ENCODE measurements around the gene CMSS1.

Gene CMSS1

DNA sequence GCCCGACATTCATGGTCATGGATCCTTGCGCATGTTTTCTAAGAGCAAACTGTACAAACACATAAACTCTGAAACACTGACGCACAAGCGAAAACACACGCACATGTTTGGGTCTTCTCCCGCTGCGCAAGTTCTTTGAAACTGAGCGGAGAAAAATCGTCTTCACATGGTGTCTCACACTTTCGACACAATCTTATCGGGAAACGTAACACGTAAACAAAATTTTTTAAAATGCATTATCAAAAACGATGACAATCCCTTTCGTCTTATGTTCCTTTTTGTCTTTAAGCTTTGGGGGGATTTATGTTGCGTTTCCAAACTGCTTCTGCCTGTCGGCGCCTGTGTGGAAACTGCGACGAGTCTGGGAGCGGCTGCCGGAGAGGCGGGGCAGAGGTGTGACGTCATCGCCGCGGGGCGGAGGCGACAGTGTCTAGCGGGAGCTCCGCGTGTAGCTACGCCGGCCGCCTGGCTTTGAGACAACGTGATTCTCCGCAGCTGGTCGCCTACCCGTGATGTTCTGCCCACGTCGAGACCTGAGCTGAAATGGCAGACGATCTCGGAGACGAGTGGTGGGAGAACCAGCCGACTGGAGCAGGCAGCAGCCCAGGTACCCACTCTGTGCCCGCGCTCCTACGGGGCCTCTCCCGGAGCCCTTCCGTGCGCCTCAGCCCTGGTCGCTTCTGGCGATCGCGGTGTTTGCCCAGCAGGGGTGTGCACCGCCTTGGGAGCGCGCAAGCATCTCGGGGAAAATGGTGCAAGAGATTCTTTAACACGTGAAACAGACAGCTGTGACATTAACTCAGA is at the start of gene CMSS1:
TSS of gene CMSS1 (plus strand) at position 426 of the 804 bp plus-strand sequence.
- peak; percentile 95 for DNase-seq (ENCODE audit: low read depth, low spot score)

DNA sequence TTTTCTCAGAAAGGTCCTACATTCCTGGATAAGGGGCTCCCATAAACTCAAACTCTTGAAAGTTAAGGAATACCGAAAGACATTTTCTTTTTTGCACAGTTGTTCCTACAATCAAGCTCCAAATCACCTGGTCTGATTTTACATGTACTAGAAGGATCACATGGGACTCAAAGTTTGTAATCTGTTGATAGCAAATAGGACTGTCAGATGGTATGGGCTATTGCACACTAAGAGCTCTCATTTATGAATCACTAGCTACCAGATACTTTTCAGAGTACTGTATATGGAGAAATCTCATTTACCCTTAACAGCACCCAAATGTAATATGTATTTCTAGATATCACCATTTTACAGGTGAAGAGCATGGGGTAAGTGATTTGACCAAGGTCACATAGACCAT is 49.5 kb upstream of the CMSS1 start:
- DNase-seq (ENCODE audit: low read depth, low spot score): no peak

DNA sequence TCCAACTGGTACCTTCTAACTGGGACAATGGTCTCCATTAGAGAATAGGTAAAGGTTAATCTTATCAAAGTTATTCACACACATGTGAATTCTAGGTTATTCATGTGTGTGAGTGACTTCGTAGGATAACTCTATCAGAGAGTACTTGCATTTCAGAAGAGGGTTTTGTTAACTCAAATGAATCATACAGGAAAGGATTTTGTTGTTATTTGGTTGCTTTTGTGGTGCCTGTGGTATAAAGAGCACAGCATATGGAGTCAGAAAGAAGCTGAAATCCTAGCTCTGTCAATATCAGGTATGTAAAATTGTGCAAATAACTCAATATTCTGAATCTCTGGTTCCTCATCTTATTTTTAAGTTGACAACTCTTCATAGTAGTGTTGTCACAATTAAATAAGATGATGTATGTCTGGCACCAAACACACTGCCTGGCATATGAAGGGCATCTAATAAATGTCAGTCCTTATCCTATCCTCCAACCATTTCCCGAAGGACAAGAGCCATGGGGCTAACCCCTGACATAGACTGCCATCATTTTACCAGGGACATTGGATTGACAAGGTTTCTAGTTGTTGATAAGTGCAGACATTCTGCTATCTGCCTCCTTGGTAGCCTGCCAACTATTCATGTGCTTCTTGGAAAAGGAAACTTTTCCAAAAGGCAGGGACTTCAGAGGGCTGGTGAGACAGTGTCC is 48.7 kb upstream of the CMSS1 start:
- DNase-seq (ENCODE audit: low read depth, low spot score): no peak

DNA sequence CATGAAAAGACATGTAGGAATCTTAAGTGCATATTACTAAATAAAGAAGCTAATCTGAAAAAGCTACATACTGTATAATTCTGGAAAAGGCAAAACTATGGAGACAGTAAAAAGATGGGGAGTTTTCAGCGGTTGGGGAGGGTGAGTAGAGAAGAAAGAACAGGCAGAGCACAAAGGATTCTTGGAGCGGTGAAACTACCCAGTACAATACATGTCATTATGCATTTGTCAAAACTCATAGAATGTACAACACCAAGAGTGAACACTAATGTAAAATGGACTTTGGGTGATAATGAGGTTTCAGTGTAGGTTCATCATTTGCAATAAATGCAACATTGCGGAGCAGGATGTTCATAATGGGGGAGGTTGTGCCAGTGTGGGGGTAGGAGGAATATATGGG is 45.5 kb upstream of the CMSS1 start:
- no peak for DNase-seq (ENCODE audit: low read depth, low spot score)

DNA sequence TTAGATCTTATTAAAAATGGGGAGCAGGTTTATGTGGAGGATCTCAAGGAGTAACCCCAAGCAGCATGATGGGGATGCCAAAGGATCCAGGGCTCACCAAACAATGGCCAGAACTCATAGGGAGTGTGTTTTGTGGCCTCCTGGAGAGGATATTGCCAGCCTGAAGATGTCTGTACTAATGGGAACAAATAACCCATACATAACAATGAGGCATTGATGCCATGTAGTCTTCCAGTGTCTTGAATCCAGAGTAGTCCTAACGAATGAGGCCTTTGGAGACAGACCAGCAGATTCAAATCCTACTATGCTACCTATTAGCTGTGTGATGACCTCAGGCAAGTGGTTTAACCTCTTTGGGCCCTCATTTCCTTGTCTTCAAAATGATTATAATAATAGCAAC is 45.0 kb upstream of the CMSS1 start:
- DNase-seq (ENCODE audit: low read depth, low spot score): no peak

DNA sequence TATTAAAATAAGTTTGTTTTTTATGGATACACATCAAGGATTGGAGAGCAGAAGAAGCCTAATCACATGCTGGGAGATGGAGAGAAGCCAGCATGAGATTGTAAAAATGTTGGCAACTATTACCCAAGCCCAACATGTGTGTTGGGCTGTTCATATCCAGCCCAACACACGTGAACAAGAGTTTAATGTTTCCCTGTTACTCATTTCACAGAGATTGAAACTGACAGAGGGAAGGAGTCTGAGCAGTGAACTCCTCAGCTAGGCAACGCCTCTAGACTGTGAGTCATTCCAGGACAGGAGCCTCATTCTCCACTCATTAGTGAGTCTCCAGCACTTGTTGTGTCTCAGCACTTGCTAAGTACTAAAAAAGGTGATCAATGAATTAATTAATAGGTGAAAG is 43.2 kb upstream of the CMSS1 start:
- DNase-seq (ENCODE audit: low read depth, low spot score): no peak

DNA sequence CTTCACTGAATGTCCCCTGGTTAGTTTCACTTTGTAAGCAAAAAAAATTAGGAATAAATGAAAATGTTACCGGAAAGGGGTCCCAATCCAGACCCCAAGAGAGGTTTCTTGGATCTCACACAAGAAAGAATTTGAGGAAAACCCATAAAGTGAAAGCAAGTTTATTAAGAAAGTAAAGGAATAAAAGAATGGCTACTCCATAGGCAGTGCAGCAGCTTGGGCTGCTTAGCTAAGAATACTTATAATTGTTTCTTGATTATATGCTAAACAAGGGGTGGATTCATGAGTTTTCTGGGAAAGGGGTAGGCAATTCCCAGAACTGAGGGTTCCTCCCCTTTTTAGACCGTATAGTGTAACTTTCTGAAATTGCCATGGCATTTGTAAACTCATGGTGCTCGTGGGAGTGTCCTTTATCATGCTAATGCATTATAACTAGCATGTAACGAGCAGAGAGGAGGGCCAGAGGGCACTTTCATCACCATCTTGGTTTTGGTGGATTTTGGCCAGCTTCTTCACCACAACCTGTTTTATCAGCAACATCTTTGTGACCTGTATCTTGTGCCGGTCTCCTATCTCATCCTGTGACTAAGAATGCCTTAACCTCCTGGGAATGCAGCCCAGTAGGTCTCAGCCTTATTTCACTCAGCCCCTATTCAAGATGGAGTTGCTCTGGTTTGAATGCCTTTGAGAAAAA is 41.0 kb upstream of the CMSS1 start:
- peak; percentile 14 for DNase-seq (ENCODE audit: low read depth, low spot score)

DNA sequence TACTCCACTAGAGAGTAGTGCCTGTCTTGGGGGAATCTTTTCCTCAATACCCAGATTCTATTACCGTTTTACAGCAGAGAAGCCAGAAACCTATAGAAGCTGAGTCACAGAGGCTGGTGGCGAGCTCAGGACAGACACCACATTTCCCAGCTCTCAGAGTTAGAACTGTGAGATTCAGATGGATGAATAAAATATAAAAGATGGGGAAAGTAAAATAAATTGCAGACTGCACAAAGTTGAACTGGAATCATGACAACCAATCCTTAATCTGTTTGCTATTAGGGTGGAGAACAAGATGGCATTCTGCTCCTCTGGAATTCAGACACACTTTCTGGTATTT is 40.5 kb upstream of the CMSS1 start:
- DNase-seq (ENCODE audit: low read depth, low spot score): no peak

DNA sequence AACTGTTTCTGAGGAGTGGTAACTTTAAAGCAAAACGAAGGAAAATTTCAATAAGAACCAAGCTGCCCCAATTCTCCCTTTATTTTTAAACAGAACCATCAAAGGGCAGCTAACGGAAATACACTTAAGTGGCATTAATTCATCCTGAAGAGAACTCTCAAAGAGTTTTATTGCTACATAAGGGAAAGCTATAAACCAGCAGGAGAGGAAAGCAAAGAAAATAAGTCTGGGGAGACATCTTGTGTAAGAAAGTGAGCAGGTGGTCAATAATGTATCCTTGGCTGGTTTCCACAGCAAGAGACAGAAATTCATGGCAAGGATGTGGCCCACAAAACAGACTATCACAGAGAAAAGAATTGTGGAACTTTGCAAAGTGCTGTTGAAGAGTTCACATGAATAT is 40.0 kb upstream of the CMSS1 start:
- no peak for DNase-seq (ENCODE audit: low read depth, low spot score)

DNA sequence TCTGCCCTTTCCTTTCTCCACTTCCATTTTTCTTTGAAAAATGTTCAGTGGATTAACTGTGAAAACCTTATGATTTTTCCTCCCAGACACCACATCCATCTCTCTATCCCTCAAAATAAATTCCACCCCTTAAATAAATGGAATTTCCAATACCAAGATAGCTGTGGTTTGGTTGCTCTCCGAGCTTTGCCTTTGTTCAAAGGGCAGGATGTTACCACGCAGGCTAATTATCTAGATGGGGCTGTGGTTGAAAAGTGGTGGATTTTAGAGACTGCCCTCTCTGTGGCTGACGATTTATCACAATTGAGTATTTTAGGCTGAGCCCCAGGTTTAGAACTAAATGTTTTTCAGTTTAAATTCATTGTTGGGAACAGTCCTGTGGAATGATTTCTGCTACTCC is 36.9 kb upstream of the CMSS1 start:
- DNase-seq (ENCODE audit: low read depth, low spot score): no peak

DNA sequence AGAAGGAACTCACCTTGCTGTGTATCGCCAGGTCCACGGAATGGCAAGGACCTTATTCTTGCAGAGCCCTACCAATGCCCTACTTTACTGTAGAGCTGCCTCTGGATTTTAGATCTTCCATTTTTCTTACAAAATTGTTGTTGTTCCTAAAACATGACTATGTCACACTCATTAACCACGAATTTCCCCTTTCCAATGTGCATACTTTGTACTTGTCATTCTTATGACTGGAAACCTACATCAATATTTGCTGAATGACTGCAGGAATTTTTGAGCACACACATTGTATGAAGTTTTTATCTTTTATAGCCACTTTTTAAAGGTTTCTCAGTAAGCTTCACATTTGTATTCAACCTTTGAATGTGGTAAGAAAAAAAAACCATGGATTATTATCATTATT is 35.9 kb upstream of the CMSS1 start:
- DNase-seq (ENCODE audit: low read depth, low spot score): no peak

DNA sequence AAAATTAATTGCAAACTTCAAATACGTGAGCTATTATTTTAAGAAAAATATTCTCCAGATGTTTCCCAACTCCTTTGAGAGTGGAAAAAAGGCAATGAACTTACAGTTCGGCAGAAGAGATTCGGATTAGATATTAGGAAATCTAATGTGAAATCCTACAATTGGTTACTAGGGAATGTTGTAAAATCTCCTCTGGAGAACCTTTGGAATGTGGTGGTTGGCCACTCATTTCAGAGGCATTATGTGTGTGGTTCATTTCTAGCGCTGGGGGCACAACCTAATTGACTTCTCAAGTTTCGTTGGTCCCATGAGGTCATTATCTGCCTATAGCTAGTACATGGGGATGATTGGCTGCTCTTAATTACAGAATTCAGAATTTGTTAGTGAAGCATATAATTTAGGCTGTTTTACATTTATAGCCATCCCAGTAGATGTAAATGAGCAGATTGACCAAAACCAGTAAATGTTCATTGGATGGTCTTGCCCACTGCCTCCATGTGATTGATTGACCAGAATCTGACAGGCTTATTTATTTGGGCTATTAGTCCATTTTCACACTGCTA is 34.6 kb upstream of the CMSS1 start:
- DNase-seq (ENCODE audit: low read depth, low spot score): no peak

DNA sequence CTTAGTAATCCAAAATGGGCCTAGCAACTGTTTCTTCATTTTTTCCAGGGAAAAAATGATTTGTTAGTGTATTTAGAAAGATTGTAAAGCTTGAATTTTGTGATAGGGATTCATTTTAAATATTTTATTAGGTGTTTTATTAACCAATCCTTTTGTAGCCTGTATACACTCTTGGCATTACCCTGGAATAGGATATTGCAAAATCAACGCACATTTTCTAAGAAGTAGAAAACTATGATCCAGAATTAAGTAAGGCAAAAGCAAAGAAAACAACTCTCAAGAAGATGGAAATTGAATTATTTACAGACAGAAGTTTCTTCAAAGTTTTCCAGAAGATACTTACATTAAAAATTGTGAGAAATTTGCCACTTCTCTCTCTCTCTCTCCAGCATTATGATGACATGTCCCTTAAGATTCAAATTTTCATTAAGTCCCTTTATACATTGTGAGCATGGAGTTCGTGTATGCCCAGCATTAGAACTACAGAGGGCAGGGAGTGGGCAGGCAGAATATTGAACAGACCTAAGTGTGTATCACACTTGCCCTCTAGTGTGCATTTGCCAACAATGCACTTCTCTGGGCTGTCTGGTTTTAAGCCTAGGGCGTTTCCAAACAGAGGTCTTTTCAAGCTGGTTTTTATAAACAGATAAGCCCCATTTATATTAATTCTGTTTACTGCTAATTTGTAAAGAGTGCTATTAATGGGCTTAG is 28.5 kb upstream of the CMSS1 start:
- DNase-seq (ENCODE audit: low read depth, low spot score): peak; percentile 17

DNA sequence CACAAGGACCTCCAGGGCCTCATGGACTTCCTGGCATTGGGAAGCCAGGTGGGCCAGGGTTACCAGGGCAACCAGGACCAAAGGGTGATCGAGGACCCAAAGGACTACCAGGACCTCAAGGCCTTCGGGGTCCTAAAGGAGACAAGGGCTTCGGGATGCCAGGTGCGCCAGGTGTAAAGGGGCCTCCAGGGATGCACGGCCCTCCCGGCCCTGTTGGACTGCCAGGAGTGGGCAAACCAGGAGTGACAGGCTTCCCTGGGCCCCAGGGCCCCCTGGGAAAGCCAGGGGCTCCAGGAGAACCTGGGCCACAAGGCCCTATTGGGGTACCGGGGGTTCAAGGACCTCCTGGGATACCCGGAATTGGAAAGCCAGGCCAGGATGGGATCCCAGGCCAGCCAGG is 23.2 kb upstream of the CMSS1 start:
- DNase-seq (ENCODE audit: low read depth, low spot score): no peak

DNA sequence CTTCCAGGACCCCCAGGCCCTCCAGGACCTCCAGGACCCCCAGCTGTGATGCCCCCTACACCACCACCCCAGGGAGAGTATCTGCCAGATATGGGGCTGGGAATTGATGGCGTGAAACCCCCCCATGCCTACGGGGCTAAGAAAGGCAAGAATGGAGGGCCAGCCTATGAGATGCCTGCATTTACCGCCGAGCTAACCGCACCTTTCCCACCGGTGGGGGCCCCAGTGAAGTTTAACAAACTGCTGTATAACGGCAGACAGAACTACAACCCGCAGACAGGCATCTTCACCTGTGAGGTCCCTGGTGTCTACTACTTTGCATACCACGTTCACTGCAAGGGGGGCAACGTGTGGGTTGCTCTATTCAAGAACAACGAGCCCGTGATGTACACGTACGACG is 22.1 kb upstream of the CMSS1 start:
- DNase-seq (ENCODE audit: low read depth, low spot score): no peak

DNA sequence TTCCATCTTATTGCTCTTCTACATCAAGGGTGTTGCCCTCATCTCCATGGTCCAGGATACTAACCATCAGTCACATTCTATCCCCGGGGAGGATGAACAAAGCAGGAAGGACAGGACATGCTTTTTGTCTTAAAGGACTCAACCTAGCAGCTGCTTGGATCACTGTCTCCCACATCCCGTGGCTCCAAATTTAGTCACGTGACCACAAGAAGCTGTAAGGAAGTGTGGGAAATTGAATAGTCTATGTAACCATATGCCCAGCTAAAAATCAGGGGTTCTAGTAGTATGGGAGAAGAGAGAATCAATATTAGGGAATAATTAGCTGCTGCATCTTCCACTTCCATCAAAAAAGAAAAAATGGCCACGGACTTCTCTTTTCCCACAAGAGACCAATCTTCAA is 18.2 kb upstream of the CMSS1 start:
- no peak for DNase-seq (ENCODE audit: low read depth, low spot score)

DNA sequence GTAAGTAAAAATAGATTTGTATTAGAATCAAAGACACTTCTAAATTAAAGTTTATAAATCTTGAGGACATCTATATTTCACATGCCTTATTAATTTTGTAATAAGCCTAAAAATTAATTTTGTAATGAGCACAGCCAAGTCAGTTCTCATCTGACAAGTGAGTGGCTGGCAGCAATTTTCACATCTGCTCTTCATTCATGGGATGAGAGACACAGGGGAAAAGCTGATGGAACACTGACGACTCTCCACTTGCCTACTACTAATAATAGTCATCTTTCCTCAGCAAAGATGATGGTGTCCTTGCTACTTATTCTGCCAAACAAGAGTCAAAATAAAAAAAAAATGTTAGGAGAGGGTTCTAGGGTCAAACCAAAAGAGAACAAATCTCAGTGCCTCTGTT is 14.4 kb upstream of the CMSS1 start:
- no peak for DNase-seq (ENCODE audit: low read depth, low spot score)

DNA sequence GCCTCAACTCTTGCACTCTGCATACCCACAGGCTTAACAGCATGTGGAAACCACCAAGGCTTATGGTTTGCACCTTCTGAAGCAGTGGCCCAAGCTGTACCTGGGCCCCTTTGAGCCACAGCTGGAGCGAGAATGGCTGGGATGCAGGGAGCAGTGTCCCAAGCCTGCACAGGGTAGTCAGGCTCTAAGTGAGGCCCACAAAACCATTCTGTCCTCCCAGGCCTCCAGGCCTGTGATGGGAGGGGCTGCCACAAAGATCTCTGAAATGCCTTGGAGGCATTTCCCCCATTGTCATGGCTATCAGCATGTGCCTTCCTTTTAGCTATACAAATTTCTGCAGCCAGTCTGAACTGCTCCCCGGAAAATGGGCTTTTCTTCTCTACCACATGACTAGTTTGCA is 12.5 kb upstream of the CMSS1 start:
- DNase-seq (ENCODE audit: low read depth, low spot score): no peak

DNA sequence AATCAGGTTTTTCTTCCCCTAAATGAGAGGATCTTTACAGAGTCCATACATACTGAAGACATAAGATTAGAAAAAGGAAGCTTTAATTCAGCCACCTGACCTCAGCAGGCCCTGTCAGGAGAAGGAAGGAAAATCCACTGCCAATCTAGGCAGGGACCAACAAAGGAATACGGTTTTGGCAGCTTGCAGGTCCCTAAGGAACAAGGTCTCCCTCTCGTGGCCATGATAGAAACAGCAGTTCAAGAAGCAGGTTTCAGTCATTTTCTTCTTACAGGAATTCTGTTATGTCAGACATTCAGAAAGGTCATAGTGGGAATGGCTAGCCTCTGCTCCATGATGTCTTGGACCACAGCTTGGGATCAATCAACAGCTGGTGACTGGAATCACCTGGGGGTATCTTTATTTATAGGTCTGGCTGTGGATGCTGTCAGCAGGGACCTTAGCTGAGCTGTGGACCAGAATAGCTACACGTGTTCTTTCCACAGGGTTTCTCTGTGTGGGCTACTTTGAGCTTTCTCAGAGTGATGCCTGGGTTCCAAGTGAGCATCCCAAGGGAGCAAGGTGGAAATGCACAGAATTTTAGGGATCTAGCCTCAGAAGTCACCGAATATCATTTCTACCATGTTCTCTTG is 9.4 kb upstream of the CMSS1 start:
- peak; percentile 74 for DNase-seq (ENCODE audit: low read depth, low spot score)

DNA sequence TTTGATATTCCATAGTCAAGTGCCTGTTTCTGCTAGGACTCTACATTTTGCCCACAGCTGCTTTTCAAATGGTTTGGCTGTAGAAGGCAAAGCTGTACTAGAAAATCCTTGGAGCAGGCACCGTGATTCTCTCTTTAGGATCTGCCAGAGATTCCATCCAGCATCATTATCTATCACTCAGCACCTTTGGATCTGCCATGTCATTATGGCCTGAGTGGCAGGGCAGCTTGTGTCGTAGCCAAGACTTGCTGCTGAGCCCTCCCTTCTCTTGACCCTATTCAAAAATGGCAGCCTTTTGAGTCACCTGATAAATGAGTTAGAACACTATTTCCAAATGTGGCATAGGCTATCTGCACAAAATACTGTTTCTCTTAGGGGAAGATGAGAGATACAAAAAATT is 8.1 kb upstream of the CMSS1 start:
- no peak for DNase-seq (ENCODE audit: low read depth, low spot score)

DNA sequence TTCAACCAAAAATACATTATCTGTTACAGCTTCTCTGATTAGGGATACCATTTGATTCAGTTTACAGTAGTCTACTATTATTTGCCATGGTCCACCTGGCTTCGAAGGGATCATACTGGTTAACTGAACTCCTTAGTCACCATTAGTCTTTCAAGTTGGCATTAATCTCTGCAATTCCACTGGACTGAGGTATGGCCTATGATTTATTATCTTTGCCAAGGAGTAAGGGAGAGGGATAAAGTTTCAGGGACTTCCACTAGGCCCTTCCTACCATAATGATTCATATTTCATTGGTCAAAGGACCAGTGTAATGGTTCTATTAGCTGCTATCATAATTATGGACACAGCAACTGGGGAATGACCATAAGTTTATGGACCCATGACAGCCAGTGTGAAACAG is 7.3 kb upstream of the CMSS1 start:
- DNase-seq (ENCODE audit: low read depth, low spot score): no peak

DNA sequence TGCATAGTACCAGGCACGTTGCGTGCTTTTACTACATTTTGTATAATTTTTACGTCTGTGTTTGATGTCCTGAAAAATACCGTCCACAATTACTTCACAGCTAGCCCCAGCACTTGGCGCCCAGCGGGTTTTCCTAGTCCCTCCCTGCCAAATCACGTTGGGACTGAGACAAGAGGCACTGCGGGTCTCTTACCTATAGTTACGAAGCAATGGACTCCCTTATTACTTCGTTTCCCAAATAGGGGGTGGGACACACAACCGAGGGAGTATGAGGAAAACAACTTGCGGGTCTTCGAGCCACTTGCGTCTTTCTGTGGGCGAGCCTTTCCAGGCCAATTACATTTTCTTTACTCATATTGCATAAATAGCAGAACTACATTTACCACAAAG is 620 bp upstream of the CMSS1 start:
- no peak for DNase-seq (ENCODE audit: low read depth, low spot score)
